Heart left ventricle (tissue), 16 donors: ENCODE results near the gene MTF2. TPM values are rescaled to one million over a fixed set of nuclear protein-coding genes. Genes with fewer than 3 reads are reported as not detected.

Source experiments
- ATAC-seq, 4 donors: fragments of 200-7000 bp; cut with Tn5 transposase; one replicate each; pipeline ENCODE4 v1.9.1; 2020 to 2022; ENCODE audit warnings: moderate library complexity in 4 of 4, mild to moderate bottlenecking in 3 of 4, moderate number of reproducible peaks in 1 of 4
- DNase-seq, 5 donors: peaks; one replicate each; pipeline ENCODE4 v3.0.0-alpha.2; 2020
- H3K27ac ChIP-seq, 12 donors: fragments of 200-600 bp; sonication (generic) in 4 of 12; one replicate each; pipeline versions ENCODE4 v1.5.0 to v1.8.0; 2016 to 2022; ENCODE audit warnings: mild to moderate bottlenecking in 2 of 12
- H3K27me3 ChIP-seq, 9 donors: fragments of 200-600 bp; sonication (generic) in 2 of 9; one replicate each; pipeline versions ENCODE4 v1.5.1 to v1.8.0; 2016 to 2022; ENCODE audit warnings: mild to moderate bottlenecking in 3 of 9
- H3K36me3 ChIP-seq, 9 donors: fragments of 200-600 bp; sonication (generic) in 2 of 9; one replicate each; pipeline versions ENCODE4 v1.5.0 to v1.8.0; 2018 to 2022; ENCODE audit warnings: mild to moderate bottlenecking in 2 of 9
- H3K4me1 ChIP-seq, 12 donors: fragments of 200-600 bp; sonication (generic) in 4 of 12; one replicate each; pipeline versions ENCODE4 v1.5.0 to v1.8.0; 2016 to 2022; ENCODE audit warnings: mild to moderate bottlenecking in 3 of 12
- H3K4me3 ChIP-seq, 12 donors: fragments of 200-600 bp; sonication (generic) in 4 of 12; one replicate each; pipeline versions ENCODE4 v1.5.0 to v1.8.0; 2017 to 2022; ENCODE audit warnings: mild to moderate bottlenecking in 9 of 12, moderate library complexity in 4 of 12
- H3K9me3 ChIP-seq, 12 donors: fragments of 200-600 bp; sonication (generic) in 4 of 12; one replicate each; pipeline versions ENCODE4 v1.5.0 to v1.8.0; 2016 to 2022; ENCODE audit warnings: mild to moderate bottlenecking in 1 of 12
- CTCF ChIP-seq, 12 donors: fragments of 200-600 bp; sonication (generic) in 4 of 12; IDR thresholded peaks; one replicate each; pipeline versions ENCODE4 v1.5.0 to v1.8.0; 2018 to 2022; ENCODE audit warnings: antibody characterized with exemption in 12 of 12, mild to moderate bottlenecking in 5 of 12
- POLR2A ChIP-seq, 2 donors: fragments of 450-650 bp; IDR thresholded peaks; one replicate each; pipeline ENCODE4 v1.6.1; 2017; ENCODE audit warnings: antibody characterized with exemption in 2 of 2, mild to moderate bottlenecking in 2 of 2, moderate library complexity in 2 of 2
- WGBS, 4 donors: extraction: QIAGEN DNeasy Blood & Tissue Kit in 2 of 4; methylation state at CpG; one replicate each; pipeline versions ENCODE4 v1.1.5 to v1.1.7; 2013 to 2018; 5-methylcytosine and 5-hydroxymethylcytosine counted together
- intact Hi-C, 10 donors: fragments of 100-400 bp; cut with DNase I; formaldehyde crosslinking; loops; one replicate each; pipeline versions ENCODE4 v1.11.1 to v1.14.2; 2022
- polyA plus RNA-seq, 2 donors: library from polyadenylated mRNA; stranded (reverse); fragments of 200-250 nt; gene quantifications; one replicate each; pipeline ENCODE4 v1.2.3, GENCODE V29; 2013
- total RNA-seq, 9 donors: library from RNA; depleted of rRNA in 2 of 9; stranded (reverse); fragments of >200 nt in 2 of 9; fragmentation: NEBNext Ultra II Directional in 3 of 9; extraction: Animal tissue kit (Norgen Biotek cat#: 25700) in 3 of 9; gene quantifications; one replicate each; pipeline versions ENCODE4 v1.1.0 to v1.2.4, GENCODE V29; 2016 to 2023
- donor health status: ischemic (EF 13 %, LVEDD 7.1; RV severe dilation, severe dysfunction).
- donor health status: healthy with polysubstance abuse.
- donor health status: DM: no; HTN: yes; CAD: no.
- donor health status: DM: no; HTN: no; CAD: no.
- donor health status: ischemic (EF 25% LVEDD 6.9; RV normal size, moderate dysfunction).
- donor health status: ischemic (EF 25% LVEDD 5.7; RV mildly dilated, moderate dysfunction).
- donor health status: healthy.
- donor health status: DM: yes; HTN: yes; CAD: no.
- donor health status: ischemic (EF 35%, LVEDD 5.7; RV mildly dilated, moderate dysfunction).
- donor health status: nonischemic (EF 11% LVEDD 7.7; RV severe dilation, severe dysfunction).
- donor health status: DM: yes; HTN: yes; CAD: no.
- donor health status: PGD.
- donor health status: ischemic (EF 29% LVEDD 5.4; RV normal size, mild dysfunction).
- donor health status: nonischemic (EF 23%, LVEDD 6.1; RV moderate dilation, normal function).

MTF2 gene
- total and polyA plus RNA-seq, 11 donors = 4.8 to 11.4 (median 8.0) TPM

GRCh38 chr1:93143769-93144168 is 64.7 kb downstream of the MTF2 start:
- TF ChIP-seq CTCF (IDR thresholded peaks at IDR 0.05) (no peak), POLR2A (IDR thresholded peaks at IDR 0.05) (no peak)
- Histone ChIP-seq H3K27me3 (no peaks in the 10 kb centered on the region), H3K4me1 (peaks cover 0 to 7% (median 0%) of the 10 kb centered on the region in 12 donors), H3K9me3 (no peaks in the 10 kb centered on the region), H3K4me3 (no peak overlapping the region), H3K27ac (no peak overlapping the region), H3K36me3 (peaks cover 0 to 33% (median 17%) of the 10 kb centered on the region in 9 donors)
- intact Hi-C loops = no loop called here
- DNase-seq (no peak), ATAC-seq (no peak)
- 96 to 99% (median 98%) methylated on average over 4 of the region's 4 CpGs for WGBS, 4 donors

GRCh38 chr1:93148001-93148400 is 68.9 kb downstream of the MTF2 start:
- Histone ChIP-seq H3K4me1 (peaks cover 0 to 7% (median 0%) of the 10 kb centered on the region in 12 donors), H3K27ac (no peak overlapping the region), H3K36me3 (peaks cover 0 to 48% (median 41%) of the 10 kb centered on the region in 9 donors), H3K27me3 (no peaks in the 10 kb centered on the region), H3K4me3 (no peak overlapping the region), H3K9me3 (no peaks in the 10 kb centered on the region)
- 50 to 61% (median 52%) methylated on average over 7 of the region's 7 CpGs for WGBS, 4 donors
- TF ChIP-seq CTCF (IDR thresholded peaks at IDR 0.05) (no peak), POLR2A (IDR thresholded peaks at IDR 0.05) (no peak)
- ATAC-seq (peak in 1 of 4 donors; percentile 7), DNase-seq (no peak)
- intact Hi-C loops = no loop called here

- intact Hi-C loops = no loop called here
- ATAC-seq = no peak
- WGBS, 4 donors = 66 to 77% (median 69%) methylated on average over 1 of the region's 1 CpG
- Histone ChIP-seq H3K4me1 (peaks cover 0 to 7% (median 0%) of the 10 kb centered on the region in 12 donors), H3K36me3 (peaks cover 0 to 76% (median 66%) of the 10 kb centered on the region in 9 donors), H3K9me3 (no peaks in the 10 kb centered on the region), H3K4me3 (no peak overlapping the region), H3K27me3 (no peaks in the 10 kb centered on the region), H3K27ac (no peak overlapping the region)
- no peak for DNase-seq
- TF ChIP-seq POLR2A (IDR thresholded peaks at IDR 0.05) = no peak
- no peak for TF ChIP-seq CTCF (IDR thresholded peaks at IDR 0.05)
These were observed 71.6 kb downstream of the MTF2 start for GRCh38 chr1:93150729-93151128.

GRCh38 chr1:93151474-93151873 is 72.4 kb downstream of the MTF2 start:
- intact Hi-C loops = no loop called here
- TF ChIP-seq CTCF (IDR thresholded peaks at IDR 0.05) (no peak), POLR2A (IDR thresholded peaks at IDR 0.05) (no peak)
- no peaks in the 10 kb centered on the region for H3K27me3 ChIP-seq
- H3K4me1 ChIP-seq = peaks cover 0 to 7% (median 0%) of the 10 kb centered on the region in 12 donors
- H3K9me3 ChIP-seq = no peaks in the 10 kb centered on the region
- no peak overlapping the region for H3K4me3 ChIP-seq
- DNase-seq (no peak), ATAC-seq (no peak)
- no peak overlapping the region for H3K27ac ChIP-seq
- peaks cover 0 to 83% (median 74%) of the 10 kb centered on the region in 9 donors for H3K36me3 ChIP-seq
